ENCODE results near the gene TAS2R43. TPM values are rescaled to one million over a fixed set of nuclear protein-coding genes. Genes with fewer than 3 reads are reported as not detected.

The TAS2R43 gene, protein sequence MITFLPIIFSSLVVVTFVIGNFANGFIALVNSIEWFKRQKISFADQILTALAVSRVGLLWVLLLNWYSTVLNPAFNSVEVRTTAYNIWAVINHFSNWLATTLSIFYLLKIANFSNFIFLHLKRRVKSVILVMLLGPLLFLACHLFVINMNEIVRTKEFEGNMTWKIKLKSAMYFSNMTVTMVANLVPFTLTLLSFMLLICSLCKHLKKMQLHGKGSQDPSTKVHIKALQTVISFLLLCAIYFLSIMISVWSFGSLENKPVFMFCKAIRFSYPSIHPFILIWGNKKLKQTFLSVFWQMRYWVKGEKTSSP
- total RNA-seq (0.53 and 2.7 TPM in 2 replicates), polyA plus RNA-seq (1.0 and 1.6 TPM in 2 replicates)

DNA sequence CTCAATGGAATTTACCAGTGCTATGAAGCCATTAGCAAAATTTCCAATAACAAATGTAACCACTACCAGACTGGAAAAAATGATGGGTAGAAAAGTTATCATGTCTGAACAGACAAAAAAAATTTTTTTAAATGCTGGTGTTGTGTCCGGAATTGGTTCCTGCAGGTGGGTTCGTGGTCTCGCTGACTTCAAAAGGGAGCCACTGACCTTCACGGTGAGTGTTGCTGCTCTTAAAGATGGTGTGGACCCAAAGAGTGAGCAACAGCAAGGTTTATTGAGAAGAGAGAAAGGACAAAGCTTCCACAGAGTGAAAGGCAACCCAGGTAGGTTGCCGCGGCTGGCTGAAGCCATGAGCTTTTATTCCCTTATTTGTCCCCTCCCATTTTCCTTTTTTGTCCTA lies at the start of gene TAS2R43:
TAS2R43 (minus strand) TSS at position 186 of the 400 bp plus-strand sequence; CDS start at position 102, 84 bp downstream.
- H3K27ac ChIP-seq, result no peak within 1 kb of the TSS
- DNase-seq (ENCODE audit: low read depth in 1 of 2, low spot score in 1 of 2), result no peak
- H3K9me3 ChIP-seq (ENCODE audit: low read depth), result no peaks in the 10 kb centered on the region
- TF ChIP-seq, protein P1, sequence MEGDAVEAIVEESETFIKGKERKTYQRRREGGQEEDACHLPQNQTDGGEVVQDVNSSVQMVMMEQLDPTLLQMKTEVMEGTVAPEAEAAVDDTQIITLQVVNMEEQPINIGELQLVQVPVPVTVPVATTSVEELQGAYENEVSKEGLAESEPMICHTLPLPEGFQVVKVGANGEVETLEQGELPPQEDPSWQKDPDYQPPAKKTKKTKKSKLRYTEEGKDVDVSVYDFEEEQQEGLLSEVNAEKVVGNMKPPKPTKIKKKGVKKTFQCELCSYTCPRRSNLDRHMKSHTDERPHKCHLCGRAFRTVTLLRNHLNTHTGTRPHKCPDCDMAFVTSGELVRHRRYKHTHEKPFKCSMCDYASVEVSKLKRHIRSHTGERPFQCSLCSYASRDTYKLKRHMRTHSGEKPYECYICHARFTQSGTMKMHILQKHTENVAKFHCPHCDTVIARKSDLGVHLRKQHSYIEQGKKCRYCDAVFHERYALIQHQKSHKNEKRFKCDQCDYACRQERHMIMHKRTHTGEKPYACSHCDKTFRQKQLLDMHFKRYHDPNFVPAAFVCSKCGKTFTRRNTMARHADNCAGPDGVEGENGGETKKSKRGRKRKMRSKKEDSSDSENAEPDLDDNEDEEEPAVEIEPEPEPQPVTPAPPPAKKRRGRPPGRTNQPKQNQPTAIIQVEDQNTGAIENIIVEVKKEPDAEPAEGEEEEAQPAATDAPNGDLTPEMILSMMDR (IDR thresholded peaks at IDR 0.05; ENCODE audit: low read depth, low read length), result no peak
- no peak within 1 kb of the TSS for H3K4me3 ChIP-seq
- no peaks in the 10 kb centered on the region for H3K4me1 ChIP-seq (ENCODE audit: low read depth)
- no peaks in the 10 kb centered on the region for H3K27me3 ChIP-seq
- no peaks in the 10 kb centered on the region for H3K36me3 ChIP-seq

DNA sequence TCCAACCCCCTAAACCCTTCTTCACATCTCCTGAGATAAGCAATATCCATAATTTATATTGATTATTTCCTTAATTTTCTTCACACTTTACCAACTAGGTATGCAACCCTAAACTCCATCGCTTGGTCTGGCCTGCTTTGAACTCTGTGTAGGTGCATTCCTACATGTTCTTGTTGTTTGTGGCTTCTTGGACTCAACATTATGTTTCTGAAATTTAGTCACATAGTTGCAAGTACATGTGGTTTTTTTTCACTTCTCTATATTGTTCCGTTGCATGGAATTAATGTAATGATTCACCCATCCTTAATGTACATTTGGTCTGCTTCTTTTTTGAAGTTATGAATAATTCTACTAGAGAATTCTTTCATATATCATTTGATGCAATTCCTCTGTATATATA lies 44.0 kb upstream of the TAS2R43 start:
- peaks cover 9% of the 10 kb centered on the region for H3K4me1 ChIP-seq (ENCODE audit: low read depth)
- TF ChIP-seq, protein P1 (IDR thresholded peaks at IDR 0.05; ENCODE audit: low read depth, low read length), result no peak
- H3K27ac ChIP-seq, result no peak overlapping the region
- H3K27me3 ChIP-seq, result no peaks in the 10 kb centered on the region
- no peaks in the 10 kb centered on the region for H3K36me3 ChIP-seq
- H3K9me3 ChIP-seq (ENCODE audit: low read depth), result no peaks in the 10 kb centered on the region
- H3K4me3 ChIP-seq, result no peak overlapping the region
- no peak for DNase-seq (ENCODE audit: low read depth in 1 of 2, low spot score in 1 of 2)

DNA sequence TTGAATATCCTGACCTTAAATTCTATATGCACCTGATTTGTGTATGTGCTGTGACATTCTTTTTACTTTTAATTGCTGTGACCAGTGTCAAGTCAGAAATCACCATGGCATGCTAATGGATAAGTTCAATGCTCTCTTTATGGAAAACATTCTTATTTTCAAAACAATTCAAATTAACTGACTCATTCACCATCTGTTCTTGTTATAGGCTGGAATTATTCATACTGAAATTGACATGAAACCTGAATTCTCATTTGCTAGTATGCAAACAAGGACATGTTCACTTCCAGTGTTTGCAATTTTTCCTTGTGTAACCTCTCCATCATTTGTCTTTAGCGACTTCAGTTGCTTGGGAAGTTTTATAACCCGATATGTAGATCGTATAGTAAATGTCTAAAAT lies 42.2 kb upstream of the TAS2R43 start, which contains the start of gene TAS2R30:
TAS2R30 (minus strand) TSS at position 340 of the 400 bp plus-strand sequence. CDS start 400 bp downstream, outside the sequence.
- H3K9me3 ChIP-seq (ENCODE audit: low read depth), result no peaks in the 10 kb centered on the region
- DNase-seq (ENCODE audit: low read depth in 1 of 2, low spot score in 1 of 2), result no peak
- H3K4me3 ChIP-seq, result no peak within 1 kb of the TSS
- no peaks in the 10 kb centered on the region for H3K36me3 ChIP-seq
- H3K27ac ChIP-seq, result peak within 1 kb of the TSS; percentile 17
- no peaks in the 10 kb centered on the region for H3K27me3 ChIP-seq
- peaks cover 9% of the 10 kb centered on the region for H3K4me1 ChIP-seq (ENCODE audit: low read depth)
- TF ChIP-seq, protein P1 (IDR thresholded peaks at IDR 0.05; ENCODE audit: low read depth, low read length), result no peak

DNA sequence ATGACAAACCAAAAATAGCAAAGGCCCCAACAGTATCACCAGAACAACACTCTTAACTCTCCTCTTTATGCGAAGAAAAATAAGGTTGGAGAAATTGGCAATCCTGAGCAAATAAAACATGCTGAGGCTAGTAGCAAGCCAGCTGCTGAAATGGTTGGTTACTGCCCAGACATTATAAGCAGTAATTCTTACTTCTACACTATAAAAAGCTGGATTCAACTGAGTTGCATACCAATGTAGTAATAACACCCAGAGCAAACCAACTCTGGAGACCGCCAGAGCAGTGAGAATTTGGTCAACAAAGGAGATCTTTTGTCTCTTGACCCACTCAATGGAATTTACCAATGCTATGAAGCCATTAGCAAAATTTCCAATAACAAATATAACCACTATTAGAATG lies 41.7 kb upstream of the TAS2R43 start:
- Histone ChIP-seq H3K4me1 (ENCODE audit: low read depth) (peaks cover 9% of the 10 kb centered on the region), H3K9me3 (ENCODE audit: low read depth) (no peaks in the 10 kb centered on the region), H3K27me3 (no peaks in the 10 kb centered on the region), H3K4me3 (no peak overlapping the region), H3K36me3 (no peaks in the 10 kb centered on the region), H3K27ac (peak overlapping the region; percentile 17)
- TF ChIP-seq, protein P1 (IDR thresholded peaks at IDR 0.05; ENCODE audit: low read depth, low read length), result no peak
- DNase-seq (ENCODE audit: low read depth in 1 of 2, low spot score in 1 of 2), result no peak

DNA sequence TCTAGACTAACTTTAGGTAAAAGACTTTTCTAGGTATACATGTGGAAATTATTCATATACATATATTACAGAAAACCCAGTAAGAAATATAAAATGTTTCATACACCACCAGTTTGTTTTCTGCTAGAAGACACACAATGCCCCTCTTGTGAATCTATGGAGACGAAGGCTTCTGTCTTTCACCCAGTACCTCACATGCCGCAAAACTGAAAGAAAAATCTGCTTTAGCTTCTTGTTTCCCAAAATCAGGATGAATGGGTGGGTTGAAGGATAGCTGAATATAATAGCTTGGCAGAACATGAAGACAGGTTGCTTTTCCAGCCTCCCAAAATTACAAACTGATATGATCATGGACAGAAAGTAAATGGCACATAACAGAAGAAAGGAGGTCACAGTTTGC lies 41.0 kb upstream of the TAS2R43 start:
- TF ChIP-seq, protein P1 (IDR thresholded peaks at IDR 0.05; ENCODE audit: low read depth, low read length), result no peak
- H3K4me3 ChIP-seq, result no peak overlapping the region
- peak overlapping the region; percentile 17 for H3K27ac ChIP-seq
- H3K4me1 ChIP-seq (ENCODE audit: low read depth), result peaks cover 9% of the 10 kb centered on the region
- no peaks in the 10 kb centered on the region for H3K36me3 ChIP-seq
- no peaks in the 10 kb centered on the region for H3K27me3 ChIP-seq
- no peak for DNase-seq (ENCODE audit: low read depth in 1 of 2, low spot score in 1 of 2)
- no peaks in the 10 kb centered on the region for H3K9me3 ChIP-seq (ENCODE audit: low read depth)

Measured in cardiac muscle cell (in vitro differentiated cells and primary cell).